Measurements from ENCODE around the gene IL1A. TPM values are rescaled to one million over a fixed set of nuclear protein-coding genes. Genes with fewer than 3 reads are reported as not detected.

The IL1A gene
- total RNA-seq, 1 experiment from 2014 or later: 0.10 TPM

DNA sequence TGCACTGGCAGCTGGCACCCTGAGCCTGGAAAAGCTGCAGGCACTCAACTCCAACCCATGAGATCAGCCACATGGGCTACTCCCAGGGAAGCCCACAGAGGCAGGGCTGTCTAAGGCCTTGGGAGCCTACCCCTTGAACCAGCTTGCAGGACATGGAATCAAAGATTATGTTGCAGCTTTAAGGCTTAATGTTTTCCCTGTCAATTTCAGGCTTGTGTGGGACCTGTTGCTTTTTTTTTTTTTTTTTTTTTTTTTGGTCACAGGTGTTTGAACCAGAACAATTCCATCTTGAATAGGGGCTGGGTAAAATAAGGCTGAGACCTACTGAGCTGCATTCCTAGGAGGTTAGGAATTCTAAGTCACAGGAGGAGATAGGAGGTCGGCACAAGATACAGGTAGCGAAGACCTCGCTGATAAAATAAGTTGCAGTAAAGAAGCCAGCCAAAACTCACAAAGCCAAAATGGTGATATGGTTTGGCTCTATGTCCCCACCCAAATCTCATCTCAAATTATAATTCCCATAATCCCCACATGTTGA, 7.5 kb upstream of the IL1A start:
- no TSS peak for BruUV-seq (replicated peaks)
- no peak overlapping the region for H3K27ac ChIP-seq (ENCODE audit: low read depth, low read length)
- H3K36me3 ChIP-seq (ENCODE audit: control insufficient read depth in 1 of 2, insufficient read depth in 2 of 2, low read length in 2 of 2): no peaks in the 10 kb centered on the region
- H4K20me1 ChIP-seq (ENCODE audit: insufficient read depth): no peaks in the 10 kb centered on the region
- POLR2A ChIA-PET: no interaction called here
- H3K9me2 ChIP-seq (ENCODE audit: insufficient read depth): no peaks in the 10 kb centered on the region
- H2AFZ ChIP-seq (ENCODE audit: low read depth, low read length, poor library complexity, severe bottlenecking): no peak overlapping the region
- DNase-seq (ENCODE audit: low read depth, low spot score) (no peak), ATAC-seq (no peak)
- CTCF ChIA-PET: no interaction called here
- TF ChIP-seq, protein P1, sequence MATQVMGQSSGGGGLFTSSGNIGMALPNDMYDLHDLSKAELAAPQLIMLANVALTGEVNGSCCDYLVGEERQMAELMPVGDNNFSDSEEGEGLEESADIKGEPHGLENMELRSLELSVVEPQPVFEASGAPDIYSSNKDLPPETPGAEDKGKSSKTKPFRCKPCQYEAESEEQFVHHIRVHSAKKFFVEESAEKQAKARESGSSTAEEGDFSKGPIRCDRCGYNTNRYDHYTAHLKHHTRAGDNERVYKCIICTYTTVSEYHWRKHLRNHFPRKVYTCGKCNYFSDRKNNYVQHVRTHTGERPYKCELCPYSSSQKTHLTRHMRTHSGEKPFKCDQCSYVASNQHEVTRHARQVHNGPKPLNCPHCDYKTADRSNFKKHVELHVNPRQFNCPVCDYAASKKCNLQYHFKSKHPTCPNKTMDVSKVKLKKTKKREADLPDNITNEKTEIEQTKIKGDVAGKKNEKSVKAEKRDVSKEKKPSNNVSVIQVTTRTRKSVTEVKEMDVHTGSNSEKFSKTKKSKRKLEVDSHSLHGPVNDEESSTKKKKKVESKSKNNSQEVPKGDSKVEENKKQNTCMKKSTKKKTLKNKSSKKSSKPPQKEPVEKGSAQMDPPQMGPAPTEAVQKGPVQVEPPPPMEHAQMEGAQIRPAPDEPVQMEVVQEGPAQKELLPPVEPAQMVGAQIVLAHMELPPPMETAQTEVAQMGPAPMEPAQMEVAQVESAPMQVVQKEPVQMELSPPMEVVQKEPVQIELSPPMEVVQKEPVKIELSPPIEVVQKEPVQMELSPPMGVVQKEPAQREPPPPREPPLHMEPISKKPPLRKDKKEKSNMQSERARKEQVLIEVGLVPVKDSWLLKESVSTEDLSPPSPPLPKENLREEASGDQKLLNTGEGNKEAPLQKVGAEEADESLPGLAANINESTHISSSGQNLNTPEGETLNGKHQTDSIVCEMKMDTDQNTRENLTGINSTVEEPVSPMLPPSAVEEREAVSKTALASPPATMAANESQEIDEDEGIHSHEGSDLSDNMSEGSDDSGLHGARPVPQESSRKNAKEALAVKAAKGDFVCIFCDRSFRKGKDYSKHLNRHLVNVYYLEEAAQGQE (IDR thresholded peaks at IDR 0.05; ENCODE audit: low read depth): no peak
- TF ChIP-seq TCF7L2 (IDR thresholded peaks at IDR 0.05; ENCODE audit: borderline replicate concordance, extremely low read depth, insufficient read depth, insufficient read length): no peak
- no peak for TF ChIP-seq SP1 (IDR thresholded peaks at IDR 0.05; ENCODE audit: low read depth)
- TF ChIP-seq POLR2AphosphoS5 (IDR thresholded peaks at IDR 0.05; ENCODE audit: low read depth, low read length): no peak
- TF ChIP-seq ZNF274 (IDR thresholded peaks at IDR 0.05; ENCODE audit: low read depth, low read length): no peak
- TF ChIP-seq EGR1 (IDR thresholded peaks at IDR 0.05; ENCODE audit: low read depth): no peak
- no peak for TF ChIP-seq CEBPB (IDR thresholded peaks at IDR 0.05; ENCODE audit: low read depth)
- TF ChIP-seq JUND (IDR thresholded peaks at IDR 0.05): no peak
- no peak for TF ChIP-seq ZFX (IDR thresholded peaks at IDR 0.05)
- TF ChIP-seq, protein P2, sequence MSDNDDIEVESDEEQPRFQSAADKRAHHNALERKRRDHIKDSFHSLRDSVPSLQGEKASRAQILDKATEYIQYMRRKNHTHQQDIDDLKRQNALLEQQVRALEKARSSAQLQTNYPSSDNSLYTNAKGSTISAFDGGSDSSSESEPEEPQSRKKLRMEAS (IDR thresholded peaks at IDR 0.05): no peak
- no peak for TF ChIP-seq YY1 (IDR thresholded peaks at IDR 0.05; ENCODE audit: extremely low read depth, insufficient replicate concordance, low read depth, low read length)
- TF ChIP-seq, protein P3, sequence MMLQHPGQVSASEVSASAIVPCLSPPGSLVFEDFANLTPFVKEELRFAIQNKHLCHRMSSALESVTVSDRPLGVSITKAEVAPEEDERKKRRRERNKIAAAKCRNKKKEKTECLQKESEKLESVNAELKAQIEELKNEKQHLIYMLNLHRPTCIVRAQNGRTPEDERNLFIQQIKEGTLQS (IDR thresholded peaks at IDR 0.05): no peak
- no peak for TF ChIP-seq SIN3A (IDR thresholded peaks at IDR 0.05; ENCODE audit: low read depth)
- TF ChIP-seq, protein P4, sequence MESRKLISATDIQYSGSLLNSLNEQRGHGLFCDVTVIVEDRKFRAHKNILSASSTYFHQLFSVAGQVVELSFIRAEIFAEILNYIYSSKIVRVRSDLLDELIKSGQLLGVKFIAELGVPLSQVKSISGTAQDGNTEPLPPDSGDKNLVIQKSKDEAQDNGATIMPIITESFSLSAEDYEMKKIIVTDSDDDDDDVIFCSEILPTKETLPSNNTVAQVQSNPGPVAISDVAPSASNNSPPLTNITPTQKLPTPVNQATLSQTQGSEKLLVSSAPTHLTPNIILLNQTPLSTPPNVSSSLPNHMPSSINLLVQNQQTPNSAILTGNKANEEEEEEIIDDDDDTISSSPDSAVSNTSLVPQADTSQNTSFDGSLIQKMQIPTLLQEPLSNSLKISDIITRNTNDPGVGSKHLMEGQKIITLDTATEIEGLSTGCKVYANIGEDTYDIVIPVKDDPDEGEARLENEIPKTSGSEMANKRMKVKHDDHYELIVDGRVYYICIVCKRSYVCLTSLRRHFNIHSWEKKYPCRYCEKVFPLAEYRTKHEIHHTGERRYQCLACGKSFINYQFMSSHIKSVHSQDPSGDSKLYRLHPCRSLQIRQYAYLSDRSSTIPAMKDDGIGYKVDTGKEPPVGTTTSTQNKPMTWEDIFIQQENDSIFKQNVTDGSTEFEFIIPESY (IDR thresholded peaks at IDR 0.05; ENCODE audit: extremely low read depth, insufficient replicate concordance, low read length): no peak
- TF ChIP-seq RAD21 (IDR thresholded peaks at IDR 0.05; ENCODE audit: low read depth): no peak
- no peak for TF ChIP-seq ELF1 (IDR thresholded peaks at IDR 0.05; ENCODE audit: borderline replicate concordance, low read depth)
- no peak for TF ChIP-seq FOSL1 (IDR thresholded peaks at IDR 0.05; ENCODE audit: low read depth)
- TF ChIP-seq, protein P5, sequence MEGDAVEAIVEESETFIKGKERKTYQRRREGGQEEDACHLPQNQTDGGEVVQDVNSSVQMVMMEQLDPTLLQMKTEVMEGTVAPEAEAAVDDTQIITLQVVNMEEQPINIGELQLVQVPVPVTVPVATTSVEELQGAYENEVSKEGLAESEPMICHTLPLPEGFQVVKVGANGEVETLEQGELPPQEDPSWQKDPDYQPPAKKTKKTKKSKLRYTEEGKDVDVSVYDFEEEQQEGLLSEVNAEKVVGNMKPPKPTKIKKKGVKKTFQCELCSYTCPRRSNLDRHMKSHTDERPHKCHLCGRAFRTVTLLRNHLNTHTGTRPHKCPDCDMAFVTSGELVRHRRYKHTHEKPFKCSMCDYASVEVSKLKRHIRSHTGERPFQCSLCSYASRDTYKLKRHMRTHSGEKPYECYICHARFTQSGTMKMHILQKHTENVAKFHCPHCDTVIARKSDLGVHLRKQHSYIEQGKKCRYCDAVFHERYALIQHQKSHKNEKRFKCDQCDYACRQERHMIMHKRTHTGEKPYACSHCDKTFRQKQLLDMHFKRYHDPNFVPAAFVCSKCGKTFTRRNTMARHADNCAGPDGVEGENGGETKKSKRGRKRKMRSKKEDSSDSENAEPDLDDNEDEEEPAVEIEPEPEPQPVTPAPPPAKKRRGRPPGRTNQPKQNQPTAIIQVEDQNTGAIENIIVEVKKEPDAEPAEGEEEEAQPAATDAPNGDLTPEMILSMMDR (IDR thresholded peaks at IDR 0.05 in 2 of 3, conservative IDR thresholded peaks at IDR 0.05 in 1 of 3; ENCODE audit: borderline replicate concordance in 1 of 3, insufficient read depth in 1 of 3, low read depth in 2 of 3, low read length in 2 of 3): no peak
- TF ChIP-seq POLR2A (IDR thresholded peaks at IDR 0.05; ENCODE audit: borderline replicate concordance, extremely low read depth, insufficient read depth, insufficient read length): no peak
- no peak overlapping the region for H3K9ac ChIP-seq (ENCODE audit: low read length)
- H3K4me3 ChIP-seq (replicated peaks in 1 of 2; ENCODE audit: low read depth in 1 of 2, low read length in 2 of 2): no peak overlapping the region
- H3K4me1 ChIP-seq (ENCODE audit: control insufficient read depth in 1 of 2, insufficient read depth in 2 of 2, low read length in 2 of 2): peaks cover 0 to 4% of the 10 kb centered on the region in 2 experiments; a peak in 1 of 4 replicates
- intact Hi-C loops (cut with micrococcal nuclease): no loop called here
- H3K4me2 ChIP-seq (ENCODE audit: low read length): no peak overlapping the region
- H3K9me3 ChIP-seq (ENCODE audit: control insufficient read depth in 1 of 2, insufficient read depth in 1 of 2, low read depth in 1 of 2, low read length in 2 of 2): no peaks in the 10 kb centered on the region
- no peaks in the 10 kb centered on the region for H3K79me2 ChIP-seq (ENCODE audit: insufficient read depth, low read length)
- H3K27me3 ChIP-seq (ENCODE audit: insufficient read depth, low read length): no peaks in the 10 kb centered on the region
- RAD21 ChIA-PET (ENCODE audit: low non-redundant PET in 1 of 2, low total read pairs in 2 of 2, uncharacterized antibody in 2 of 2, unreplicated experiment in 2 of 2): no interaction called here

All from HCT116 (cell line).